GM12892 (cell line): ENCODE measurements around the gene THBS2.

Experiments used
- POLR2A ChIP-seq: IDR thresholded peaks from 2 replicates; pipeline ENCODE4 v1.6.1; 2011; ENCODE audit warnings: low read depth, low read length, control low read depth
- POLR2AphosphoS5 ChIP-seq: IDR thresholded peaks from 2 replicates; pipeline ENCODE4 v1.6.1; 2011; ENCODE audit warnings: low read depth, low read length, control low read depth
- TAF1 ChIP-seq: IDR thresholded peaks from 2 replicates; pipeline ENCODE4 v1.6.1; 2011; ENCODE audit warnings: low read depth, mild to moderate bottlenecking, control low read depth, low read length, borderline replicate concordance

DNA sequence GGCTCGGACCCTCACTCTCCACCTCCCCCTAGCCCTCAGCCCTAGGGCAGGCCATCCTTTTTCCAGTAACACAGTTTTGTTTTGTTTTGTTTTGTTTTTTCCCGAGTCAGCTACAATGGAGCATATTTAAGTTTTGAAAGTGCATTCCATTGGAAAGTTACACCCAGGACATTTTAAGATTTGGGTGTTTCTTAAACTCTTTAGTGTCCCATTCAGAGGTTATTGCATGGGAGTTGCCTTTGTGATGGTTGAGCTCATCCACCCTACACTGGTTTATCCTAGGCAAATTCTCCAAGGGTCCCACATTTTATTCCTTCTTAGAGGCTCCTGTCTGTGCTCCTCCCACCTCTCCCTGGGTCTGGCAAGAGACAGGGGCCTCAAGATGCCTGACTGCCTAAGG lies 58.9 kb downstream of the THBS2 start:
- TF ChIP-seq POLR2A (no peak), TAF1 (no peak), POLR2AphosphoS5 (no peak)
